Breast epithelium (tissue), 3 donors: ENCODE measurements around the gene GPR137.

Source experiments
- POLR2A ChIP-seq: fragments of 450-650 bp; IDR thresholded peaks from one replicate; pipeline ENCODE4 v1.6.1; 2016; ENCODE audit warnings: antibody characterized with exemption, mild to moderate bottlenecking, moderate library complexity
- POLR2AphosphoS5 ChIP-seq, 3 donors: sonication (generic); formaldehyde crosslinking; IDR thresholded peaks; one replicate each; pipeline ENCODE4 v1.6.1; 2017; ENCODE audit warnings: antibody characterized with exemption in 3 of 3
- TF ChIP-seq, protein P1 (sequence below), 3 donors: fragments of 450-650 bp; IDR thresholded peaks; one replicate each; pipeline ENCODE4 v1.5.1; 2016 to 2017; ENCODE audit warnings: antibody characterized with exemption in 3 of 3, mild to moderate bottlenecking in 3 of 3, moderate library complexity in 3 of 3

DNA sequence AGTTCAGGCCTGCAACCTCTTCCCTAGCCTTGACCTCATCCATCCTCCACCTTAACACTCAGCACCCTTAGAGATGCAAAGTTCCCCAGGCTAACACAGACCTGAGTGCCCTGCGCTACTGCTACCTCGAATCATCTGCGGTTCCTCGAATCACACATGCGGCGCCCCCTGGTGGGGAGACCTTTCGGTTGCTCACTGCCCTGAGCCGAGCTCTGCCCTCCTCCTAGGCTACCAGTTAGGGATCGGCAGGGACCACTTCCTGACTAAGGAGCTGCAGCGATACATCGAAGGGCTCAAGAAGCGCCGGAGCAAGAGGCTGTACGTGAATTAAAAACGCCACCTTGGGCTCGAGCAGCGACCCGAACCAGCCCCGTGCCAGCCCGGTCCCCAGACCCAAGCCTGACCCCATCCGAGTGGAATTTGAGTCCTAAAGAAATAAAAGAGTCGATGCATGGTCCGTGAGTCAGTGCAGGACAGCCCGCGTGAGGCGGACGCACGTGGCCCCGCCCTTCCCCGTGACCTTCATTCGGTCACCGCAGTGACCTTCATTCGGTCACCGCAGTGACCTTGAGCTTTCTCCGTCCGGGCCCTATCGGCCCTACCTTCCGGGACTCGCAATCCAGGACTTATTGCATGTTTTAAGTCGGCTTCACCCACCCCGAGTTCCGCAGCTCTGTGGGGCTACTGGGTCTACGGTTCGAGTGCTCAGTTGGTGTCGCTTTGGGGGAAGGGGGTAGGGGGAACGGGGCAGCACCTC, 18.8 kb downstream of the GPR137 start:
- TF ChIP-seq, protein P1, sequence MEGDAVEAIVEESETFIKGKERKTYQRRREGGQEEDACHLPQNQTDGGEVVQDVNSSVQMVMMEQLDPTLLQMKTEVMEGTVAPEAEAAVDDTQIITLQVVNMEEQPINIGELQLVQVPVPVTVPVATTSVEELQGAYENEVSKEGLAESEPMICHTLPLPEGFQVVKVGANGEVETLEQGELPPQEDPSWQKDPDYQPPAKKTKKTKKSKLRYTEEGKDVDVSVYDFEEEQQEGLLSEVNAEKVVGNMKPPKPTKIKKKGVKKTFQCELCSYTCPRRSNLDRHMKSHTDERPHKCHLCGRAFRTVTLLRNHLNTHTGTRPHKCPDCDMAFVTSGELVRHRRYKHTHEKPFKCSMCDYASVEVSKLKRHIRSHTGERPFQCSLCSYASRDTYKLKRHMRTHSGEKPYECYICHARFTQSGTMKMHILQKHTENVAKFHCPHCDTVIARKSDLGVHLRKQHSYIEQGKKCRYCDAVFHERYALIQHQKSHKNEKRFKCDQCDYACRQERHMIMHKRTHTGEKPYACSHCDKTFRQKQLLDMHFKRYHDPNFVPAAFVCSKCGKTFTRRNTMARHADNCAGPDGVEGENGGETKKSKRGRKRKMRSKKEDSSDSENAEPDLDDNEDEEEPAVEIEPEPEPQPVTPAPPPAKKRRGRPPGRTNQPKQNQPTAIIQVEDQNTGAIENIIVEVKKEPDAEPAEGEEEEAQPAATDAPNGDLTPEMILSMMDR (IDR thresholded peaks at IDR 0.05), result peak; percentile 68 to 94 (median 89)
- peak in 2 of 3 donors; percentile 13 to 56 for TF ChIP-seq POLR2AphosphoS5 (IDR thresholded peaks at IDR 0.05)
- TF ChIP-seq POLR2A, result no peak
